ENCODE measurements around the gene MIA3.

The MIA3 gene

DNA sequence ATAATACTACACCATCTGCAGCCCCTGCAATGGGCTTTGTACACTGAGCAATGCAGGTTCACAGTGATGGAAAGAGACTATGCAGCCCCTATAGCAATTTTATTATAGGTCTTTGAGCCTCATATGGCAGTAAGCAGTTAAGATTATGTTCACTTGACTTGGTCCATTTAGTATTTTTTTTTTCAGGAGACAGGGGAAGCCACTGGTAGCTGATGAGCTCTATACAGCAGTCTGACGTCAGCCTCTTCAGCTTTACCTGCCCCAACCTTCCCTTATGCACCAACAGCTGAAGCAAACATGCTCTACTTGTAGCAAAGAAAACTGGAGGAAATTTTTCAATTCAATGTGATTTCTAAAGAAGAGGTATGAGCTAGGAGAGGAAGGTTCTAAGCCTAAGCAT, 62.2 kb downstream of the MIA3 start:
- DNase-seq = no peak

DNA sequence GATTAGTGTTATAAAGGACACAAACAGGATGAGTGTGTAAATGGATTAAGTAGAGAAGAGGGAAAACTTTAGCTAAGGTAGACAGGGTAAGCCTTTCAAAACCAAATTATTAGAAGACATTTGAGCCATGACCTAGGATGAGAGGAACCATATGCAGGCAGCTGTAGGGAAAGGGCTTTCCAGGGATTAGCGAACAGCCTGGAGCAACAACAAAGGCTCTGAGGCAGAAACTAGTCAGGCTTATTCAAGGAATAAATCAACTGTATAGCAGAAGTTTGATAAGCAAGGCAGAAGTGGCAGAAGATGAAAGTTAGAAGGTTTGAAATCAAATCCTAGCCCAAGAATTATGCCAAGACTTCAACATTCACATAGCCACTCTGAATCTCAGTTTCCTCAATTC, 73.1 kb downstream of the MIA3 start:
- no peak for DNase-seq

DNA sequence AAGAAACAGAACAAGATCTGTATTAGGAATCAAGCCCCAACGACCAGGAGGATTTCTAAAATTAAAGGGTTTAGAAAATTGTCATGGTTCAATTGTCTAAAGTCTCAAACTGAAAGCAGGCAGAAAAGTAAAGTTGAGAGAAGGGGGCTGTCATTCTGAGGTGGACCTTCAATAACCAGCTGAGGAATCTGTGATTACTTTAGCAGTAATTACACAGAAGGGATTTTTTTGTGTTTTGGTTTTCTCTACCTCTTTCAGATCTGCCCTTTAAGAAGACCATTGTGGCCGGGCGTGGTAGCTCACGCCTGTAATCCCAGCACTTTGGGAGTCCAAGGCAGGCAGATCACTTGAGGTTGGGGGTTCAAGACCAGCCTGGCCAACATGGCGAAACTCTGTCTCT, 77.0 kb downstream of the MIA3 start:
- DNase-seq = no peak

DNA sequence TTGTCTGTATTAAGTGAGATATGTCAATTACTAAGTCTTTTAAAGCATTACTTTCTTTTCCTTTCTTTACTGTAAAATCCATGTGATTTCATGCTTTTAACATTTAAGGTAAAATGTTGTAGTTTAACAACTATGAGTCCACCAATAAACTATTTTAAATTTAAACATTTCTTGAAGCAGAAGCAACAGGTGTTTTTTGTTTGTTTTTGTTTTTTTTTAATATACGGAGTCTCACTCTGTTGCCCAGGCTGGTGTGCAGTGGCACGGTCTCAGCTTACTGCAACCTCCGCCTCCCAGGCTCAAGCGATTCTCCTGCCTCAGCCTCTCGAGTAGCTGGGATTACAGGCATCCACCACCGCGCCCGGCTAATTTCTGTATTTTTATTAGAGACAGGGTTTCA, 78.8 kb downstream of the MIA3 start:
- no peak for DNase-seq

DNA sequence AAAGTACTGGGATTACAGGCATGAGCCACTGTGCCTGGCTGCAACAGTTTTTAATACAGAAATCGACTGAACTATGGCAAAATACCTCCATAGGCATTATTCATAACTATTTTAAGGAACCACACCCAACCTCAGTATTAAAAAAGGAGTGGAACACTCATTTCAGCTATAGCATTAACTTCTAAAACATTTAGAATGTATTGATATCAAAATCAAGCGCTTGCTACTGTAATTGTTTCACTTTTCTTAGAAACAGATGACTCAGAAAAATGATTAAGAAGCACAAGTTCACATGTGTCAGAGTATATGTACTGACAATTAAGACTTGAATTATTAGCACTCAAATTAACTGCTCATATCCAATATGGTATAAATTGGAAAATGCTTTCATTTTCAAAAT, 79.3 kb downstream of the MIA3 start:
- DNase-seq = no peak

DNA sequence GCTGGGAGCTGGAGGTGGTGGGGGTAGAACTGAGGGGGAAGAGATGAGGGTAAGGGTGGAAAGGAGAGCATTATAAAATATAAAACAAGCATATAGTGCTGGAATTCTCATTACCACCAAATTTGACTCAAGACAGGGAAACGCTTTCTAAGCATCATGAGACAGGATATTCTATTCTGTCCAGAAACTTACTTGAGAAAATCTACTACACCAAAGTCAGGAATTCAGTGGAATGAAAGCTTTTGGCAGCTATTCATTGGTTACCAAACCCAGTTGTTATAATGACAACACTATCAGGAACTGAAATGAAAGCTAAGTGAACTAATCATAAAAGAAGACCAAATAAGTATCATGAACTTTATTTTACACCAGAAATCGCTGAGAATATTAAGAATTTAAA, 79.9 kb downstream of the MIA3 start:
- no peak for DNase-seq

DNA sequence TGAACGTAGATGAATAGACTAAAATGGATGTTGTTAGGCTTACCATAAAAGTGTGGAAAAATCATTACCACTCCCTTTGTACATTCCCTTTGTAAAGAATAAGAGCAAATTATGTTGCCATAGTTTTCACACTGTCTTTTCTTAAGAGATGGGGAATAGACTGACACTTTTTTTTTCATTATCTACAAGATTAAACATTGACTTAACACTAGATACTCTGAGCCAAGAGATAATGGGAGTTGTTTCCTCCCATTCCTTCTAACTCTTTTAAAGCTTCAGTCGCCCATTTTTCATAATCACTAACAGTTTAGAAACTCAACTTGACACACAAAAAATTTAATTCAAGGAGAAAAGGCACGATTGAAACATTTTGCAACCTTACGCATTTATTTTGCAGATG, 84.3 kb downstream of the MIA3 start:
- DNase-seq = no peak

DNA sequence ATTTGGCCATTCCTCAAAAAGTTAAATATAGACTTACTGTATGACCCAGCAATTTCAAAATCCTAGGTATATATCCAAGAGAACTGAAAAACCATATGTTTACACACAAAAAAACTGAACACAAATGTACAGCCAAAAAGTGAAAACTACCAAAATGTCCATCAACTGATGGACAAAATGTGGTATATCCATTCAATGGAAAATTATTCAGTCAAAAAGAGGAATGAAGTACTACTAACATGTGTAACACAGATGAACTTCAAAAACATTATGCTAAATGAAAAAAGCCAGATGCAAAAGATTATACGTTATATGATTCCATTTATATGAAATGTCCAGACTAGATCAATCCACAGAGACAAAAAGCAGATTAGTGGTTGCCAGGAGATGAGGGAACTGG, 86.4 kb downstream of the MIA3 start:
- DNase-seq = no peak

DNA sequence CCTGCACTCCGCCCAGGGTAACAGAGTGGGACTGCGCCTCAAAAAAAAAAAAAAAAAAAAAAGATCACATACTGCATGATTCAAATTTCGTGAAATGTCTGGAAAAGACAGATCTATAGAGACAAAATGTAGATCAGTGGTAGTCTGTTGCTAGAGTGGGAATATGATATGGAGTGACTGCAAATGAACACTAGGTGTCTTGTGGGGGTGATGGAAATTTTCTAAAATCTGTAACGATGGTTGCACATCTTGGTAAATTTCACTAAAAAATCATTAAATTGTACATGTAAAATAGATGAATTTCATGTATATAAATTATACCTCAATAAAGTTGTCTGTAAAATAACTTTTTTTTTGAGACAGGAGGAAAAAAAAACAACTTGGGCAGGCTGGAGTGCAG, 88.9 kb downstream of the MIA3 start:
- no peak for DNase-seq

DNA sequence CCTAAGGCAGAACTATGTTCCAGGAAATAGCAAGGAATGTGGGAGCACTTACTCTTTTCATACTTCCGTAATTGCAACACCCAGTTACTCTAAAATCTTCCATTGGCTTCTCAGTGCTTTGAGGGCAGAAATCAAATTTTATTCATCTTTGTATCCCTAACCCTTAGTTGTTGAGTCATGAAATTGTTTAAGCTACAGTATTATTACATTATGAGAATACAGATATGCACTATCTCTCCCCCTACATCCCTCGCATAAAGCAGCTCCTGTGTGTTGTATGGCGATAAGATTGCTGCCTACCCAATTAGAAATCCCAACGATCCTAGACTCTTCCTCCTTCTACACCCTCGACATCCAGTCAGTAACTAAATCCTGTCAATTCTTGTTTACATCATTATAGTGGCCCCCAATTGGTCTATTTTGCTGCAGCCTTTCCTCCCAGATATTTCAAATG, 91.8 kb downstream of the MIA3 start:
- no peak for DNase-seq

DNA sequence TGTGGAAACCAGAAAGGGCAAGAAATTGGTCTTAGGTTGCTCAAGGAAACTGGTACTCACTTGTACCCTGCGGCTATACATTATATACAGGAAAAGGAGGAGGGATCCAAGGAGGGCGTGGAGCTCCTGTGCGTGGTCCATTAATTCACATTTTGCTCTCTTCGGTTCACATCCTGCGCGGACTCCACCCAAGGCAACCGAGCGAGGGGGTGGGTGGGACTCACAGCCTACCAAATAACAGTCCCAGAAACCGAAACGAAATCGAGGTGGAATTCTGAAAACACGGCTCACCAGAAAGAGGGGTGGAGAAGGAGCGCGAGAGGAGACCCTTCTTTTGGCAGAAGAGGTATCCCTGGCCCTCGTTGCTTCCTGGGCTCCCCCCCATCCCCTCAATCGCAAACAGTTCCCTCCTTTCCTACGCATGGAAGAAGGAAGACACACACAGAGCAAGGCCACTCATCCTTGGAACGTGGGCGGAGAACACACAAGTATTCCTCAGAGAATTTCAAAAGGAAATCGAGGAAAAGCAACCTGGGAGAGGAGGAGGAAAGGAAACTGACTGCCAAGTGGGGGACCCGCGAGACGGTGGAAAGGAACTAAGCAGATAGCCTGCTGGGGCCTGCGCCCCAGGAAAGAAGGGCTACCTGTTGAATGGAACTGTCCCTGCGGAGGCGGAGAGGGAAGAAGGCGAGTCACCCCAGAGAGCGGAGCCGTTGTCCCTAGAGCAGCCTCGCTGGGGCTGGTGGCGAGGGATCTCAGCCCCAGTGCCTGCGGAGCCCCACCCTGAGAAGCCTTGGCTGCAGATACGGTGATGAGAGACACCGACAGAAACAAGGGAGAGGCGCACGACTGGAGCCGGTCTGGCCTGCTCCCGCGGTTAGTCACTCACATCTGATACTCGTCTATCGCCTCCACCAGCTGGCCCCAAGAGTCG, 93.7 kb downstream of the MIA3 start:
- DNase-seq = peak; percentile 39

DNA sequence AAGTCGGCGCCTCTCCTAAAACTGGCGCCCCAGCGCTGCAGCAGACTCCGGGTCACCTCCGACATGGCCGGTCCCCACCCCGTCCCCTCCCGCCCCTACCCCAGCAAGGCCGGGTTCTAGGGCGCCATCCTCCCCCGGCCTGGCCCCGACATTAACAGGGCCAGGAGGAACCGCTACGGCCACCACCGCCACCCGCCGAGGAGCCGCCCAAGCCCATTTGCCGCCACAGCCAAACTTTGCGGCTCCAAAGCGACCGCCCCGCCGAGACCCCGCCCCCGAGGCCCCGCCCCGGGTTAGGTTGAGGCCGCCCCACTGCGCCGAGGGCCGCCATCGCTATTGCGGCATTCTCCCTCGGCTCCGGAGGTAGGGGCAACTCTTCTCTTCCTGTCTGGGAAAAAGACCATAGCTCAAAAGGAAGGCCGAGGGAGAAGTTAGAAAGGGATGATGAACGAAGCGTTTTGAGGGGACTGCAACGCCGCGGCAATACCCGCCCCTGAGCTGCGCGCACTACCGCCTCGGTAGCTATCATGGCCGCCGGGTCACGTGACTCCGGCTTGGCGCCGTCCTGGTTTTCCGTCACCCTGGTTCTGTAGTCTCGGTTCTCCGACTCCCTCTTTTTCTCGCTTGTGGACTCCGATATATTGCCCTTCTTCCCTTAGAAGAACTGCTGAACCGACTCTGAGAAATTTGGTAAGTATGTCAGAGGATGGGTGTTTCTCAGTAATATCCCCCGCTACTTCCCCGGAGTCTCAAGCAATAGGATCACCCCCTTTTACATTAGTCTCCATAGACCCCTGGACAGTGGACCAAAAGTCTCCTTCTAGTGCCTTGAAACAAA, 94.6 kb downstream of the MIA3 start, which contains the start of the genes AIDA and BROX:
TSS of gene AIDA (minus strand) at position 239 of the 838 bp plus-strand sequence. CDS start at position 65, 174 bp downstream.
TSS of gene BROX (plus strand) at position 312 of the 838 bp plus-strand sequence. CDS start 3,136 bp downstream, outside the sequence.
- peak; percentile 71 for DNase-seq

DNA sequence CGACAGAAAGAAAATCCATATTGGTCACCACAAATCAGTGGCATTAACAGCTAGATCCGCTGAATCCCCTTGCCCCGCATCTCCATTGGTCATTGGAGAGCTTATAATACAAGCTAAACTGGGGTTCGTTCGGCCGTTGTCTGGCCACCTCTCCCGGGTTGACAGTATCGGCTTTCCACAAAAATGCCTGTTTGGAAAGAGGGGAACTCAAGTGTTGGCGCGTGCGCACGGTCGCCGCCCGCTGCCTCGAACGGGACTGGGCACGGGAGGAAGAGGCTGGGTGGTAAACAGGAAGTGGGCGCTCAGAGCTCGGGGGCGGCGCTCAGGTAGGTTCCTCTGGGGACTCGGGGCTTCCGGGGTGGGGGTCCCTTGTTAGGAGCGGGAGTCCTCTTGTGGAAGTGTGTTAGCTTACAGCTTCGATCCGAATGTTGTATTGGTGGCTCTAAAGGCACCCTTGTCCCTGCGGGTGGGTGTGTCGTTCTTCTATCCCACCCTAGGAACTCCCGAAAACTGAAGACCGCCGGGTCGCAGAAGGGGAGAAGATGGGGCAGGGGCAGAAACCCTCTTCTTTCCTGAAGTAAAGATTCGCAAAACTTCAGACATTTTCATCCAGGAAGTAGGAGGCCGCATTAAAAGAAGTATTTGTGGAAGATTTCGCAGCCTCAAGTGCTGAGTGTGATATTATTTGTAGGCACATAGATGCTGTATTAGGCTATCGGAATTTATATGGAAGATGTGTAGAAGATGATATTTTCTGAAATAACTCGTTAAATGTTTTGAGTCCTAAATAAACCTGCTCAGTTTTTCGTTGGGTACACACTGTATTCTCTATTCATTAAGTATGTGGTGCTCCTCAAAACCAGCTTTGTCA, 95.4 kb downstream of the MIA3 start:
- DNase-seq = peak; percentile 89

DNA sequence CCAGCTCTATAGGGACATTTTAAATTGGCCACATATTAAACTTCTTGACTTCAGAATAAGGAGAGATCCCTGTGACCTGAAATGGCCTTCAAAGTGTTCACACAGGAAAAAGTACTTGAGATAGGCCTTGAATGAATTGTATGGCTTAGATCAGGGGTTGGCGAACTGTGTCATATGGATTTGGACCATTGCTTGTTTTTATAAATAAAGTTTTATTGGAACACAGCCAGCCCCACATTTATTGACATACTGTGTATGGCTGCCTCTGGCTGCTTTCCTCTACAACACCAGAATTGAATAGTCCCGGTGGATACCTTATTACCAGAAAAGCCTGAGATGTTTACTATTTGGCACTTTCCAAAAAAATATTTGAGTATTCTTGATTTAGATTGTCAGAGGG, 98.5 kb downstream of the MIA3 start:
- no peak for DNase-seq
